Cardiac muscle cell (in vitro differentiated cells and primary cell): ENCODE measurements around the gene TIFAB. TPM values are rescaled to one million over a fixed set of nuclear protein-coding genes. Genes with fewer than 3 reads are reported as not detected.

Experiments used
- DNase-seq, 2 donors: peaks; one replicate each; pipeline versions ENCODE4 v3.0.0 to v3.0.0-alpha.2; 2010 to 2017; ENCODE audit warnings: low read depth in 1 of 2, low spot score in 1 of 2
- H3K27ac ChIP-seq: fragments of 200-600 bp; sonication (generic); 2 replicates; pipeline ENCODE4 v1.5.1; 2016
- H3K27me3 ChIP-seq: fragments of 200-600 bp; sonication (generic); 2 replicates; pipeline ENCODE4 v1.6.0; 2016; ENCODE audit warnings: control low read depth
- H3K36me3 ChIP-seq: fragments of 200-600 bp; sonication (generic); 2 replicates; pipeline ENCODE4 v1.5.1; 2016; ENCODE audit warnings: control low read depth
- H3K4me1 ChIP-seq: fragments of 200-600 bp; sonication (generic); 2 replicates; pipeline ENCODE4 v1.8.1; 2017; ENCODE audit warnings: low read depth, mild to moderate bottlenecking, mixed run types
- H3K4me3 ChIP-seq: fragments of 200-600 bp; sonication (generic); 2 replicates; pipeline ENCODE4 v1.5.1; 2016; ENCODE audit warnings: mild to moderate bottlenecking
- H3K9me3 ChIP-seq: fragments of 200-600 bp; sonication (generic); 2 replicates; pipeline ENCODE4 v1.5.1; 2017; ENCODE audit warnings: low read depth, mild to moderate bottlenecking, control low read depth
- polyA plus RNA-seq: library from polyadenylated mRNA; unstranded; fragments of >200 nt; fragmentation: Nextera tagmentation; extraction: Ambion mirVana; gene quantifications from 2 replicates; pipeline ENCODE4 v1.2.1, GENCODE V29; 2016
- total RNA-seq: library from RNA; depleted of rRNA; stranded (reverse); fragments of >200 nt; gene quantifications from 2 replicates; pipeline ENCODE4 v1.2.3, GENCODE V29; 2016
- TF ChIP-seq, protein P1 (sequence below): IDR thresholded peaks from 2 replicates; pipeline ENCODE4 v1.5.1; 2012; ENCODE audit warnings: low read depth, mild to moderate bottlenecking, low read length

TIFAB gene
- total and polyA plus RNA-seq, 2 experiments from 2014 or later = not detected

DNA sequence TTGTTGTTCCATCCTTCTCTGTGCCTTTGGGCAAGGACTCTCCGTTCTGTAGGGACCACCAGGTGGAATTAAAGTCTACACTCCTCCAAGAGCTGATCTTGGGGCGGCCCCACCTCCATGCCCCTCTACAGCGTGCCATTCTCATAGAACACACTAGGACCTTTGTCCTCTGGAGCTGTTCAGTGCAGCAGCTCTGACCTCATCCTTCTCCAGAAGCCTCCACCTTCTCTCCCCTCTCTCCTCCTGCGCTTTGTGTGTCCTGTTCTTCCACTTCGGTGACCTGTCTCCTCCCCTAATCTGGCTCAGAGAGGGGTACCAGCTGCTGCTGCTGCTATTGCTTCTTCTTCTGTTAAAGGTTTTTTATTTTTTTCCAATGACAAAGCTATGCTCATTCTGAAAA, 51.3 kb downstream of the TIFAB start:
- no peaks in the 10 kb centered on the region for H3K36me3 ChIP-seq
- H3K4me3 ChIP-seq = no peak overlapping the region
- DNase-seq = no peak
- H3K4me1 ChIP-seq = peaks cover 34% of the 10 kb centered on the region
- no peaks in the 10 kb centered on the region for H3K9me3 ChIP-seq
- H3K27ac ChIP-seq = no peak overlapping the region
- TF ChIP-seq, protein P1, sequence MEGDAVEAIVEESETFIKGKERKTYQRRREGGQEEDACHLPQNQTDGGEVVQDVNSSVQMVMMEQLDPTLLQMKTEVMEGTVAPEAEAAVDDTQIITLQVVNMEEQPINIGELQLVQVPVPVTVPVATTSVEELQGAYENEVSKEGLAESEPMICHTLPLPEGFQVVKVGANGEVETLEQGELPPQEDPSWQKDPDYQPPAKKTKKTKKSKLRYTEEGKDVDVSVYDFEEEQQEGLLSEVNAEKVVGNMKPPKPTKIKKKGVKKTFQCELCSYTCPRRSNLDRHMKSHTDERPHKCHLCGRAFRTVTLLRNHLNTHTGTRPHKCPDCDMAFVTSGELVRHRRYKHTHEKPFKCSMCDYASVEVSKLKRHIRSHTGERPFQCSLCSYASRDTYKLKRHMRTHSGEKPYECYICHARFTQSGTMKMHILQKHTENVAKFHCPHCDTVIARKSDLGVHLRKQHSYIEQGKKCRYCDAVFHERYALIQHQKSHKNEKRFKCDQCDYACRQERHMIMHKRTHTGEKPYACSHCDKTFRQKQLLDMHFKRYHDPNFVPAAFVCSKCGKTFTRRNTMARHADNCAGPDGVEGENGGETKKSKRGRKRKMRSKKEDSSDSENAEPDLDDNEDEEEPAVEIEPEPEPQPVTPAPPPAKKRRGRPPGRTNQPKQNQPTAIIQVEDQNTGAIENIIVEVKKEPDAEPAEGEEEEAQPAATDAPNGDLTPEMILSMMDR = no peak
- no peaks in the 10 kb centered on the region for H3K27me3 ChIP-seq

DNA sequence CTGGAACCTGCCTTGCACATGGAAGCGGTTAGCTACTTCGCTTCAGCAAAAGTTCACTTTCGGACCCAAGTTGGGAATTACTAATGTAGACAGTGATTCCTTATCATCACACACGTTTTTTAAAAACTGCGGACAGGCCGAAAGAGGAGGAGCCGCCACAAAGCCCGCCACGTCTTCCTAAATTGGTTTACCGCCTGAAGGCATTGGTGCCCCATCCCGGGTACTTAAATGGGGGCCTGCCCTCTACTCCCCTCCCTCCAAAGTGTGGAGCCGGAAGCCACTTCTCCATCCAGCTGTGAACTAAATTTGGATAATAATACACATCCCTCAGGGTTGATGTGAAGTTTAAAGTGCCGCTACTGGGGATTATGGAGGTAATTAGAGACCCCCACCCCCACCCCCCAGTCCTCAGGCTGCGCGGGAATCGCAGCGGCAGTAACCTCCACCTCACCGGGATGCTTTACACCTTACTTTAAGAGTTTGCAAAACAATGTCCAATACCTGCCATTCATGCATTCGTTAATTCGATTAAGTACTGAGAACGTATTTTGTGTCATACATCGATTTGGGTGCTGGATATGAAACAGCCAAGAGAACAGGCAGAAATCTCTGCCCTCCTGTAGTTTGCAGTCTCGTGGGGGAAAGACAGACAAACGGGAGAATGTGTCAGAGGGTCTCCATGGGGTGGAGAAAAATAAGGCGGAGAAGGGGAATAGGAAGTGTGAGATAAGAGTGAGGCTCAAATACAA, 52.2 kb downstream of the TIFAB start:
- peak overlapping the region; percentile 72 for H3K4me3 ChIP-seq
- TF ChIP-seq, protein P1 = no peak
- H3K9me3 ChIP-seq = no peaks in the 10 kb centered on the region
- H3K36me3 ChIP-seq = no peaks in the 10 kb centered on the region
- peak overlapping the region; percentile 95 for H3K27ac ChIP-seq
- DNase-seq = no peak
- no peaks in the 10 kb centered on the region for H3K27me3 ChIP-seq
- H3K4me1 ChIP-seq = peaks cover 43% of the 10 kb centered on the region

- Histone ChIP-seq H3K27me3 (no peaks in the 10 kb centered on the region), H3K36me3 (no peaks in the 10 kb centered on the region), H3K9me3 (no peaks in the 10 kb centered on the region), H3K27ac (peak within 1 kb of the TSS; percentile 95), H3K4me3 (peak within 1 kb of the TSS; percentile 72), H3K4me1 (peaks cover 52% of the 10 kb centered on the region)
- TF ChIP-seq, protein P1 = no peak
- peak; percentile 89 to 92 for DNase-seq
Observed at GRCh38 chr5:135398855-135399793, 53.0 kb downstream of the TIFAB start, which contains the start of gene MACROH2A1. TSS of gene MACROH2A1 (minus strand) at chr5:135399231. CDS start at chr5:135389093, 10,138 bp downstream.

- peak; percentile 43 to 49 for DNase-seq
- H3K27me3 ChIP-seq = no peaks in the 10 kb centered on the region
- H3K4me1 ChIP-seq = peaks cover 60% of the 10 kb centered on the region
- TF ChIP-seq, protein P1 = no peak
- peak overlapping the region; percentile 95 for H3K27ac ChIP-seq
- H3K36me3 ChIP-seq = no peaks in the 10 kb centered on the region
- no peaks in the 10 kb centered on the region for H3K9me3 ChIP-seq
- peak overlapping the region; percentile 72 for H3K4me3 ChIP-seq
Observed at GRCh38 chr5:135398160-135398854, 53.8 kb downstream of the TIFAB start.

Other genes with a start within 250 kb of the TIFAB start
- gene MACROH2A1, start 53.1 kb downstream of the TIFAB start, total RNA-seq = 584 and 644 TPM in 2 replicates
- gene MACROH2A1, start 53.1 kb downstream of the TIFAB start, polyA plus RNA-seq = 327 and 386 TPM in 2 replicates
- gene DCANP1, start 5.0 kb downstream of the TIFAB start, total RNA-seq = not detected in 2 replicates
- not detected in 2 replicates for gene DCANP1, start 5.0 kb downstream of the TIFAB start, polyA plus RNA-seq
- gene NEUROG1, start 83.6 kb upstream of the TIFAB start, total RNA-seq = not detected in 2 replicates
- gene NEUROG1, start 83.6 kb upstream of the TIFAB start, polyA plus RNA-seq = not detected in 2 replicates
- 0.11 and 1.2 TPM in 2 replicates for gene CXCL14, start 126.6 kb upstream of the TIFAB start, total RNA-seq
- 1.1 and 1.9 TPM in 2 replicates for gene CXCL14, start 126.6 kb upstream of the TIFAB start, polyA plus RNA-seq